DMS153 (cell line): ENCODE data around the gene EPSTI1.

ENCODE experiments used
- DNase-seq: peaks from one replicate; lab custom pipeline; 2025; lab: John Stamatoyannopoulos, UW

The EPSTI1 gene

GRCh38 chr13:42971691-42972347 is 20.2 kb downstream of the EPSTI1 start:
- no peak for DNase-seq

GRCh38 chr13:42970824-42971690 is 21.0 kb downstream of the EPSTI1 start:
- no peak for DNase-seq

DNA sequence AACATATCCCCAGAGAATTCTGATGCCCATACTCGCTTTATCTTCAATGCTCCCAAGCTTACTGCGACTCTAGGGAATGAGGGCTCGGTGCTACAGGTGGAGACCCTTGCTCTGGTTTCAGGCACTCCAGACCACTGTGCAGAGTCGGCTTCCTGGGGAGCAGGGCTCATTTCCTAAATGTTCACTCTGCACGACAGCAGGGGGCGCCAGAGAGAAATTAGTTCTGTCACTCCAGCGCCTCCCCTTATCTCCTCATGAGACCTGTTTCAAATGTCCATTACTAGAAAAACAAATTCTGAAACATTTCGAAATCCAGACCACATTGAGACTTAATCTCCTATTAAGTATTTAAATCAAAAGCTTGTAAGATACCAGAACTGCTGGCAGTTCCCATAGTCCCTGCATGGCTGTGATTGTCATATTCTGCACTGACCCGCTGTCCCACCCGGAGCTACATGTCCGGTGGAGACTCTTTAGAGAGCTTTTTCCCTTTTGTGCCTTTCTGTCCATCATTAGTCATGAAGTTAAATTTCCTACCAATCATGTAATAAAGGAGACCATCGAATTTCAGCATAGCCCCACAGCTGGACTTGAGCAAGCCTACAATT is 22.4 kb downstream of the EPSTI1 start:
- peak; percentile 9 for DNase-seq

DNA sequence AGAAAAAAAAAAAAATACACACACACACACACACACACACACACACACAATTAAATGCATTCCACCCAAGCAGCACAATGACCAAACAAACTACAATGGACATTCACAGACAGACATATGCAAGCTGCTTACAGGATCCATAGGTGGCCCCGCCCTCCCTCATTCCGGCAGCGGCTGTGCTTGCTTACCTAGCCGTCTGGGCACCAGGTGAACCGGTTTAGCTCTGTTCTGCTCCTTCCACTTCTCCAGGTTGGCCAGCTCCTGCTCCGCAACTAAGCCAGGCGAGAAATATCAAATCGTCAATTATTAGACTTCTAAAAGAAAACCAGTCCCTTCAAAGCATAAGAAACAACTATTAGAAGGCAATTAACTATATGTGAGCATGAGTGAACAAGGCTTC is 23.1 kb downstream of the EPSTI1 start:
- DNase-seq: peak; percentile 75

DNA sequence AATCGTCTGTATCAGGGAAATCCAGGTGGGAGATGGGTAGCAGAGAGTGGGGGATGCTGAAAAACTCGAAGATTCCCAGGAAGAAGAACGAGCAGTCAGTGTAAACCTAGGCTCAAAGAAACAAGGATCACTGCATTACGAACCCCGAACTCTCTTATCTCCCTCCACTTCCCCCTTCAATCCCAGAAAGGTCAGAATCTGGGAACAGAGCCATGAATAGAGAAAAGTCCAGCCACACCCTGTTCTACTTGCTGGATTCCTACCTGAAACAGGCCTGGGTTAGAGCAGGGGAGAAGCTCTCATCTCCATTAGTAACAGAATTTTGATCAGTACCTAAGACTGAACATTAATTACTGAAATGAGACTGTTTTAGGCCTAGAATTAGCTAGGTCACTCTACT is 24.4 kb downstream of the EPSTI1 start:
- peak; percentile 33 for DNase-seq

DNA sequence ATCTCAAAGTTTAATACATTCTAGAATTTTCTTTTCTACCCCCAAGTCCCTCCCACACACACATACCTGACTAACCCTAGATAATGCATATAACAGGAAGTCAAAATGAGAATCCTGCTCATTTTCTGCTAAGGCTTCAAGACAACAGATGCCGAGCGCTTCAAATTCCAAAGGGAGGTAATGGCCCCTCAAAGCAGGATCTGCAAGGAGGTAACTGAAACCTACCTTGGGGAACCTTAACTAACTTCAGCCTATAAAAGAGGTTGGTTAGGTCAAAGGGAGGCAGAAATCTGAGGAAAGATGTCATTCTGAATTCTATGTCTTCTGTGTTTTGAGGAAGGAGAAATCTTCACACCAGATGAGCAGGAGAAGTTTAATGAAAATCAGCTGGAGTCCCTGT is 26.8 kb downstream of the EPSTI1 start:
- no peak for DNase-seq

DNA sequence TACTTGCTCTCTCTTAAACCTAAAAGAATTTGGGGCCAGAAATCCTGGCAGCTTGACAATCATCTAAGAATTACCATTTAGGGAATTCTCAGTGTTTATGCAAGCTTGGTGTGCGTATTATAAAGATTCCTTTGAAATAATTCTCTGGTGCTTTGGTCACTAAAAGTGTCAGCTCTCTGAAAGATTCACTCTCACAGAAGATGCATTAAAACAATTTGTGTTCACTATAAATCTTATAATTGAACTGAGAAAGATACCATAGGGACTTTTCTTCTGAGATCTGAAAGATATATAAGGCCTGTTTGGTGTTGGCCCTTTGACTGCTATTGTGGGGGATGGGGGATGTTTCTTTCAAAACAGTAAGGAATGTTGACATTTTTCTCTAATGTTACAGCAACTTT is 27.3 kb downstream of the EPSTI1 start:
- DNase-seq: no peak

DNA sequence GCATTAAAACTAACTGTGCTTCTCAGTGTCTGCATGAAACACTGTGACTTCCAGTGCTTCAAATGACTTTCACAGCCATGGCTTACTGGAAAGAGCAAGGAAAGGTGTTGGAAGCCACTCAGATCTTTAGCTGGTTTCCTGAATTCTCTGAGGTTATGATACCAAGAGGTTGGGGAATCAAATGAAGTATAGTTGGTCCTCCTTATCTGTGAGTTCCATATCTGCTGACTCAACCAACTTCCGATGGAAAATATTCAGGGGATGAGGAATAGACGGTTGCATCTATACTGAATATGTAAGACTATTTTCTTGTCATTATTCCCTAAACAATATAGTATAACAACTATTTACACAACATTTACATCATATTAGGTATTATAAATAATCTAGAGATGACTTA is 32.4 kb downstream of the EPSTI1 start:
- no peak for DNase-seq

DNA sequence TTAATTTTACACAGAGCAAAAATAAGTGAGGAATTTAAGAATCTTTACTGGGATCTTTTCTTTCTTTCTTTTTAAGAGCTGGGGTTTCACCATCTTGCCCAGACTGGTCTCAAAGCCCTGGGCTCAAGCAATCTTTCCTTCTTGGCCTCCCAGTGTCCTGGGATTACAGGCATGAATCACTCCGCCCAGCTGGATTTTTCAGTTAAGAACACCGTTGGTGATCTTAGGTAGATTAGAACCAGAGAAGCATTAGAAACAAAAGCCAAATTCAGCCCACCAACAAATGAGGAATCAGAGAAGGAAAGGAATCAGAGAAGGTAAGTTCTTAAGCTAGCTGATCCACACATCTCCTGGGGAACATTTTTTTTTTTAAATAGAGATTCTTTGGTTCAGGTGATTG is 34.2 kb downstream of the EPSTI1 start:
- DNase-seq: no peak

DNA sequence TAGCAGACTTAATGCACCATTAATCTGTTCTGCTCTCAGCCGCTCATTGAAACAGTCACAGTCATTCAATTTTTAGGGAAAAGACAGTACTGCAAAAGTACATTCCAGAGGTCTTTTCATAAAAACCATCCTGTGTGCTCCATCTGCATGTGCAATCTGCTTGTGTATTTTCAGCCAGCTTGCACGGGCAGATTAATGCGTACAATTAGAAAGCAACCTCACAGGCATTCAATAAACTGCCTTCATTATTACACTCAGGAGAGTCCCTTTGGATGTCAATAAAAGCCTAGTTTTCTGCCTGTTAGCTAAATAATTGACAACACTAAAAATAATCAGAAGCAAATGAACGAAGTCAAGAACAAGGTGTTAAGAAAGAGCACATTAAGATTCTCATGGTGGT is 41.9 kb downstream of the EPSTI1 start:
- DNase-seq: no peak

DNA sequence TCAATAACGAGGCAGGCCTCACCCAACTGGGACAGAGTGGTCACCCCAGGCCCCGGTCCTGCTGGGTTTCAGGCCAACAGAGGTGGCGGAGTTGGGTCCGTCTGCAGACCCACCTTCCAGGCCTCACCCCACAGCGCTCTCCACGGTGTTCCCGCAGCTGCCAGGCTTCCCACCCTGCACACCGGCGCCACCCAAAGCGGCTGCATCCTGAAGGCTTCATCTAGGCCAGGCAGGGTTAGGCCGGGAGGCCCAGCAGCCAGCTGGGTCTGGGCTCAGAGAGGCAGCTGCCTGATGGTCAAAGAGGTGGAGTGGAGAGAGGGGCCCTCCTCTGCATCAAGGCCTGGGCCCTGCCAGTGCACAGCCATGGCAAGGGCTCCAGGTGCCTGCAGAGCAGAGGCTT is 44.1 kb downstream of the EPSTI1 start:
- DNase-seq: no peak

DNA sequence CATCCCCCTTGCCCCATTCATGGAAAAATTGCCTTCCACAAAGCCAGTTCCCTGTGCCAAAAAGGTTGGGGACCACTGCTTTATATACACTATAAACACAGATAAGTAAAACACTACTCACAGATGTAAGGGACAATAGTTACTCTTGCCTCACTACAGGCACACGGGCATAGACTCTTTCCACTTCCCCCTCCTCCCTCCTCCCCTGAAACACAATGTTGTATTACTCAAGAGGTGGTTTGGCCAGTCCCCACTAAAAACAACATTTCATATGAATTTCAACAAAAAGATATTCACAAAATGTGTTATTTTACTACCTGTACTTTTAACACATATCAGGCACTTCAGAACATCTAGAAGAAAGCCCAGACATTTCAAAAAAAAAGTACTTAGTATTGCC is 45.1 kb downstream of the EPSTI1 start:
- no peak for DNase-seq

DNA sequence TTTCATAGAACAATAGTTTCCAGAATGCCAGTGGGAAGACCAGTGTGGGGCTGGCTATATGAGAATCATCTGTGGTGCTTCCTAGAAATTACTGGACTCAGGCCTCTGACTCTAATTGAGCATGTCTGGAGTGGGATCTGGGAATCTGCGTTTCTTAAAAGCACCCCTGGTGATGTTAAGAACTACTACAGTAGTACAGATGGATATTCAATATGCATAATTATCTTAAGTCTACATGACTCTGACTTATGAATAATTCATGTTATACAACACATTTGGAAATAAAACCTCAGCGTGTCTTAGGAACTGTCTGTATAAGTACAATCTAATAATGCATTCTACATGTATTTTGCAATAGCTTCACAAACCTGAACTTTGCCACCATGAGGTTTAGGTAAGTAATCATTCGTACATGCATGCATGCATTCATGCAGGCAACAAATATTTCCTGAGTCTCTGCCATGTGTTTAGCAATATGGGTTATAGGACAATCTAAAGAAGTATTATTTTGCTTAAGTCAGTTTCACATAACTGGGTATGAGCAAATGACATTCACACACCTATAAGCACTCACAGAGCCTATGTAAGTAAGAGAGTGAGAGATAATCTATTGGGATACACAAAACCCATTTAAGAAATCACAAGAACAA is 62.0 kb downstream of the EPSTI1 start:
- DNase-seq: no peak

- no peak for DNase-seq
Measured at GRCh38 chr13:42926555-42926954, 65.5 kb downstream of the EPSTI1 start.

DNA sequence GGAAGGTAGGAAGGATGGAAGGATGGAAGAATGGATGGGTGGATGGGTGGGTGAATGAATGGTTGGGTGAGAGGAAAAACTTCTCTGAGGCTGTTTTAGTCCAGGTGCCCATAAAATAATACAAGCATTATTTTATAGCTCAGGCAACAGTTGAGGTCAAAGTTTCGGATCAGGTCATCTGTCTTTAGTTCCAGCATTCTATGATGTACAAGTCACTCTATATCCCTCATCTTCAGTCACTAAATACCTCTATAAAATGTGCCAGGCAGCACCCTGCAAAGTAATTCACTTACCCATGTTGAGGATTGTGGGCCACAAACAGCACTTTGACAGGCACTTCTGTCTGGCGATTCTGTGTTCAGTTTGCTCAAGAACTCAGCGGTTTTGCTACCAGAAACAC is 66.0 kb downstream of the EPSTI1 start:
- DNase-seq: no peak

DNA sequence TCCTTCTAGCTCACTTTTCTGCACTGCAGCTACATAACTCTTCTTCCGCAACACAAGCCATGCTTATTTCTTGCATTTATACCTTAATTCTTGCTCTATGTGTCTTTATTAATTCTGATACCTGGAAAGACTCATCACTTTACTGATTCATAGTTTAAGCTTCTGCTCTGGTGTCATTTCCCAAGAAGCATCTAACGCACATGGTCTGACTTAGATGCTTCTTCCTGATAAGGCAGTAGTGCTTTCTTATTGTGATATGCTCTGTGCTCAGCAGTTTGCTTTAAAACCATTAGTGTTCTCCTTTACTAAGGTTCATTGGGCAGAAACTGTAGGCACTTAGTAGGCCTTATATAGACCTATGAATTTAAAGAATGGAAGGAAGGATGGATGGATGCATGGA is 66.4 kb downstream of the EPSTI1 start:
- no peak for DNase-seq

DNA sequence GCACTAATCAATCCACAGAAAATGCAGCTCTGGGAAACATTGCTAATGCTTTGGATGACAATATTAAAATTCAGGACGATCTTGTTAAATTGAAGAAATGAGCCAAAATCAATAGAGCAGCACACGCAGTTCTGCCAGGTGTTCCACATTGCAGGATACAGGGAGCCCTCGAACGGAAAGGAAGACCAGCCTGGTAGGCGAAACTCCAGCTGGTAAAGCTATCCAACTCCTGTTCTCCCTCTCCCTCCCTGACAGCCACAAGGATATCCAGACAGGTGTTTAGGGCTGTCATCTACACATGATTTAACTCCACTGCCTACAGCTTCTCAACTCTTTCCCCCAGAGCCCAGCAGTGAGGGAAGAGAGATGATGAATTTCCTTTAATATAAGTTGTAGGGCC is 67.7 kb downstream of the EPSTI1 start:
- DNase-seq: no peak

- no peak for DNase-seq
Measured at GRCh38 chr13:42907745-42908144, 84.3 kb downstream of the EPSTI1 start.

DNA sequence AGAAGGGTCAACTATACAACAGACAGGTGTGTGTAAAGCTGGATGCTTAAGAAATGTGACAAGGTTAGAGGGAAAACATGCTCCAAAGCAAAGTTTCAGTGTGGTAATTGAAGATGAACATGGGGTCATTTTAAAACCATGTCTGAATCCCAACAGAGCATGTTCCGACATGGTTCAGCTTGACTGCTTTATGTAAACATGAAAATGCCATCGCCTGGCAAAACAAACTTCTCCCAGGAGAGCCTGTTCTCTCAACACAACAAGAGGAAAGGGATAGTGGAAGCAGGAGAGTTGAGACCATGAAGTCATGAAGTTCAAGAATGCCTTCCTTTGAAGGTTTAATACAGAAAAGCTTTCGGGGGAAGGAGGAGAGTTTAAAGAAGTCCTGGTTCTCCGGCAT is 85.8 kb downstream of the EPSTI1 start:
- DNase-seq: no peak

GRCh38 chr13:42905579-42905978 is 86.5 kb downstream of the EPSTI1 start:
- no peak for DNase-seq

DNA sequence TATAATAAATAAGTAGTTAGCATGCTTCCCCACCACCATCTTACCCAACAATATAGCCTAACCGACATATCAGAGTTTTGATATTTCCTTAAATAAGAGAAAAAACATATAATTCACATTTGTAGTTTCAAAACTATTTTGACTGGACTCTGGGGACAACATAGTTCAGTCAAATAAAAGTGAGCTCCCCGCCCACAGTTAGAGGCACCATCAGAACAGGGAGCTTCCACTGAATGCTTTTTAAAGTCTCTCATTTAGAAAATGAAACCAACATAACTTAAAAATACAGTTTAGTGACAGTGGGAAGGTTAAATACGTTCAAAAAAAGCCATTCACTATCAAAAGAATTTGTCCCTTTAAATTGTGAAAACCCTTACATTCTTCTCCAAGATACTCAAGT is 92.8 kb downstream of the EPSTI1 start:
- DNase-seq: no peak

- DNase-seq: no peak
Measured at GRCh38 chr13:42895776-42896175, 96.3 kb downstream of the EPSTI1 start.

- peak; percentile 32 for DNase-seq
Measured at GRCh38 chr13:42894765-42895243, 97.2 kb downstream of the EPSTI1 start.
